HG03159 (cell line): ENCODE data around the gene TAF11L13.

Source experiments
- ATAC-seq: cut with Tn5 transposase; IDR thresholded peaks from one replicate; pipeline ENCODE4 v1.9.1; 2021; ENCODE audit warnings: mild to moderate bottlenecking, moderate library complexity; ENCODE audit not compliant: unreplicated experiment

The TAF11L13 gene

DNA sequence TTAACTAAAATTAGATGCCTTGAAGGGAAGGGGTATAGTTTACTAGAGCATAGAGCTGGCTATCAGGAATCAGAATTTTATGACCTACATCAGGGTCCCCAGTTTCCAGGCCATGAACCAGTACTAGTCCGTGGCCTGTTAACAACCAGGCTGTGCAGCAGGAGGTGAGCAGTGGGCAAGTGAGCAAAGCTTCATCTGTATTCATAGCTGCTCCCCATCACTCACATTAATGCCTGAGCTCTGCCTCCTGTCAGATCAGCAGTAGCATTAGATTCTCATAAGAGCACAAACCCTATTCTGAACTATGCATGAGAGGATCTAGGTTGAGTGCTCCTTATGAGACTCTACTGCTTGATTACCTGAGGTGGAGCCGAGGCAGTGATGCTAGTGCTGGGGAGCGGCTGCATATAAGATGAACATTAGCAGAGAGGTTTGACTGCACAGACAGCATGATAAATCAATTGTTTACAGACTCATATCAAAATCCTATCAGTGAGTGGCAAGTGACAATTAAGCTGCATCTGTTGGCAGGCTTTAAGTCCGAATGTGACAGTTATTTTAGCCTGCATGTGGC lies 47.0 kb downstream of the TAF11L13 start:
- no peak for ATAC-seq

DNA sequence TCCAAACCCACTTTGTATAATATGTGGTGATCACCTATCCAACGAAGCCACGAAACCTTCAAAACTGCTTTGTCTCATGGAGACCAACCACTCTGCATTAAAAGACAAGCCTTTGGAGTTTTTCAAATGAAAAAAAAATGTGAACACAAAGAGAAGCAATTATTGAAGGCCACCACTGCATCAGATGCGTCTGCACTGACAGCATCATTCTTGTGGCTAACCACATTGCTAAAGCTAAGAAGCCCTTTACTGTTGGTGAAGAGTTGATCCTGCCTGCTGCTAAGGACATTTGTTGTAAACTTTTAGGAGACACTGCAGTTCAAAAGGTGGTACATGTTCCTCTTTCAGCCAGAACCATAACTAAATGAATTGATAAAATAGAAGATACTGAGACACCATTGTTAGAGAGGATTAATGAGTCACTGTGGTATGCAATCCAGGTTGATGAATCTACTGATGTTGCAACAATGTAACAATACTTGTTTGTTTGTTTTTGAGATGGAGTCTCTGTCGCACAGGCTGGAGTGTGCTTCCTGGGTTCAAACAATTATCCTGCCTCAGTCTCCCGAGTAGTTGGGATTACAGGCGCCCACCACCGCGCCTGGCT lies 47.8 kb downstream of the TAF11L13 start:
- ATAC-seq = no peak

DNA sequence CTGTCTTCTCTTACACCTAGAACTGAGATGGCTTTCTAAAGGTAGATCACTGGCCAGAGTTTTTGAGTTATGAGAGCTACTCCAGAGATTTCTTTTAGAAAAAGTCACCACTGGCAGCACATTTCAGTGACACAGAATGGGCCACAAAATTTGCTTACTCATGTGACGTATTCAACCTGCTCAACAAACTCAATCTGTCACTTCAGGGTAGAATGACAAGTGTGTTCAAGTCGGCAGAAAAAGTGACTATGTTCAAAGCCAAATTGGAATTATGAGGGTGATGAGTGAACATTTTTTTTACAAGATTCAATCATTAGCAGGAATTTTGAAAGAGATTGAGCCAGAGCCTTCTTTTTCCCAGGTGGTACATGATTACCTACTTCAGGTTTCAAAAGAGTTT lies 48.8 kb downstream of the TAF11L13 start:
- ATAC-seq = no peak
